Measurements from ENCODE around the gene EXOC6.

DNA sequence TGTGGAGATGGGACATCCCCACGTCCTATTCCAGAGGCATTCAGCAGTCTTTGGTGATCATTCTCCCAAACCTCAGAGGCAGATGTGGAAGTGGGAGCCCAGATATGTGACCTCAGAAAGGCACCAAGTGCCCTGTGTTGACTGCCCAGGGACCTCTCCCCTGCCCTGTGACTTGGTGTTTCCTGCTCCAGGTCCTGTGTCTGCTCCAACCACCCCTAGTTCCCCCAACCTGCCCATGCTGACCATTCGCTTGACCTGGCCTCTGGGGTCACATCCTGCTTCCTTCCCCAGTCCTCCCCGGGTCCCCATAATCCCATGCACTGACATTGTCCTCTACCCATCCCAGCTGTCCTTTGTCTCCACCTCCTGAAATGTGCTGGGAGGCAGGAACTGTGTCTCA is 233.0 kb downstream of the EXOC6 start:
- no peak for TF ChIP-seq POLR2A (IDR thresholded peaks at IDR 0.05)
- TF ChIP-seq, protein P1, sequence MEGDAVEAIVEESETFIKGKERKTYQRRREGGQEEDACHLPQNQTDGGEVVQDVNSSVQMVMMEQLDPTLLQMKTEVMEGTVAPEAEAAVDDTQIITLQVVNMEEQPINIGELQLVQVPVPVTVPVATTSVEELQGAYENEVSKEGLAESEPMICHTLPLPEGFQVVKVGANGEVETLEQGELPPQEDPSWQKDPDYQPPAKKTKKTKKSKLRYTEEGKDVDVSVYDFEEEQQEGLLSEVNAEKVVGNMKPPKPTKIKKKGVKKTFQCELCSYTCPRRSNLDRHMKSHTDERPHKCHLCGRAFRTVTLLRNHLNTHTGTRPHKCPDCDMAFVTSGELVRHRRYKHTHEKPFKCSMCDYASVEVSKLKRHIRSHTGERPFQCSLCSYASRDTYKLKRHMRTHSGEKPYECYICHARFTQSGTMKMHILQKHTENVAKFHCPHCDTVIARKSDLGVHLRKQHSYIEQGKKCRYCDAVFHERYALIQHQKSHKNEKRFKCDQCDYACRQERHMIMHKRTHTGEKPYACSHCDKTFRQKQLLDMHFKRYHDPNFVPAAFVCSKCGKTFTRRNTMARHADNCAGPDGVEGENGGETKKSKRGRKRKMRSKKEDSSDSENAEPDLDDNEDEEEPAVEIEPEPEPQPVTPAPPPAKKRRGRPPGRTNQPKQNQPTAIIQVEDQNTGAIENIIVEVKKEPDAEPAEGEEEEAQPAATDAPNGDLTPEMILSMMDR (IDR thresholded peaks at IDR 0.05) = no peak

Measured in heart left ventricle (tissue), 13 donors.